ENCODE data around the gene CORO2A.

DNA sequence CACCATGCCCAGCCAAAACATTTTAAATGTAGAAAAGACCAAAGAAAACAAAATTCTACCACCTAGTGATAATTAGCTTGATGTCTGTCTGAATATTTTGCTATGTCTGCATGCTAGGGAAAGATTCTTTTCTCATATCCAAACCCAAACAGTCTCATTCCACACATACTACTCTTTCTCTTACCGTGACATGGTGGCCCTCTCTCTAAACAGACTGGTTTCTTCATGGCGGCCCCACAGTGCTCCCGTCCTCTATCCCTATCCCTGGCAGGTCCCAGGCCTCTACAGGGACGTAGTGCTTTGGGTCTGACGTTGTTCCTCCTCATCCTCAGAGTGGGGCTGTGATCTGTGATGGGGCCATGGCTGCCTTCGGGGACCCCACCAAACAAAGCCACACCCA lies 8.1 kb downstream of the CORO2A start:
- TF ChIP-seq YY1 (IDR thresholded peaks at IDR 0.05; ENCODE audit: low read depth, low read length), result no peak
- no peak for TF ChIP-seq SP1 (IDR thresholded peaks at IDR 0.05; ENCODE audit: low read depth, low read length)
- TF ChIP-seq SIN3A (conservative IDR thresholded peaks at IDR 0.05 in 1 of 2, IDR thresholded peaks at IDR 0.05 in 1 of 2; ENCODE audit: low read depth in 1 of 2, low read length in 2 of 2), result no peak
- no peak for TF ChIP-seq MAFK (IDR thresholded peaks at IDR 0.05; ENCODE audit: low read depth, low read length)
- TF ChIP-seq POLR2A (IDR thresholded peaks at IDR 0.05; ENCODE audit: control extremely low read depth in 1 of 2, low read depth in 2 of 2, low read length in 2 of 2), result no peak
